Gastrocnemius medialis (tissue), 4 donors: ENCODE measurements around the gene BARX2.

ENCODE experiments used
- CTCF ChIP-seq, 5 experiments: fragments of 450-650 bp in 3 of 5; fragments of 200-600 bp in 2 of 5; sonication (generic) in 2 of 5; IDR thresholded peaks in 4 of 5; conservative IDR thresholded peaks in 1 of 5; 1 replicate in 4 of 5; 2 replicates in 1 of 5; pipeline ENCODE4 v1.5.1; 2016 to 2019; ENCODE audit warnings: antibody characterized with exemption in 5 of 5, mild to moderate bottlenecking in 3 of 5, moderate library complexity in 3 of 5
- POLR2A ChIP-seq, 2 donors: fragments of 450-650 bp; IDR thresholded peaks; one replicate each; pipeline ENCODE4 v1.6.1; 2017; ENCODE audit warnings: antibody characterized with exemption in 2 of 2, mild to moderate bottlenecking in 2 of 2, moderate library complexity in 2 of 2

GRCh38 chr11:129377739-129378138, 2.1 kb downstream of the BARX2 start:
- no peak for TF ChIP-seq POLR2A (IDR thresholded peaks at IDR 0.05)
- TF ChIP-seq CTCF (IDR thresholded peaks at IDR 0.05 in 4 of 5, conservative IDR thresholded peaks at IDR 0.05 in 1 of 5), result no peak
